ENCODE measurements around the gene ARID2. TPM values are rescaled to one million over a fixed set of nuclear protein-coding genes. Genes with fewer than 3 reads are reported as not detected.

Gene ARID2
- polyA plus RNA-seq, 1 donor from 2014 or later: 6.2 TPM

- Mint-ChIP-seq H3K36me3 (peaks cover 5% of the 10 kb centered on the region), H3K27ac (no peak overlapping the region), H3K4me1 (peaks cover 0 to 3% (median 2%) of the 10 kb centered on the region in 3 donors)
Observed at GRCh38 chr12:45934956-45935355, 205.4 kb downstream of the ARID2 start.

GRCh38 chr12:45938566-45938965, 209.1 kb downstream of the ARID2 start:
- no peak overlapping the region for H3K27ac Mint-ChIP-seq
- H3K36me3 Mint-ChIP-seq: peaks cover 13% of the 10 kb centered on the region
- H3K9me3 Mint-ChIP-seq: peaks cover 0 to 4% (median 0%) of the 10 kb centered on the region in 3 donors
- no peaks in the 10 kb centered on the region for H3K27me3 Mint-ChIP-seq
- peaks cover 4 to 7% (median 6%) of the 10 kb centered on the region in 3 donors for H3K4me1 Mint-ChIP-seq
- H3K4me3 Mint-ChIP-seq: no peak overlapping the region

More at GRCh38 chr12:45934956-45935355, 205.4 kb downstream of the ARID2 start:
- no peaks in the 10 kb centered on the region for H3K27me3 Mint-ChIP-seq
- no peaks in the 10 kb centered on the region for H3K9me3 Mint-ChIP-seq
- H3K4me3 Mint-ChIP-seq: no peak overlapping the region

GRCh38 chr12:45939759-45940158, 210.3 kb downstream of the ARID2 start:
- peaks cover 4 to 8% (median 7%) of the 10 kb centered on the region in 3 donors for H3K4me1 Mint-ChIP-seq
- H3K36me3 Mint-ChIP-seq: peaks cover 13% of the 10 kb centered on the region
- no peaks in the 10 kb centered on the region for H3K27me3 Mint-ChIP-seq
- peak overlapping the region in 1 of 3 donors; percentile 33 for H3K27ac Mint-ChIP-seq
- H3K4me3 Mint-ChIP-seq: no peak overlapping the region
- peaks cover 0 to 4% (median 0%) of the 10 kb centered on the region in 3 donors for H3K9me3 Mint-ChIP-seq

DNA sequence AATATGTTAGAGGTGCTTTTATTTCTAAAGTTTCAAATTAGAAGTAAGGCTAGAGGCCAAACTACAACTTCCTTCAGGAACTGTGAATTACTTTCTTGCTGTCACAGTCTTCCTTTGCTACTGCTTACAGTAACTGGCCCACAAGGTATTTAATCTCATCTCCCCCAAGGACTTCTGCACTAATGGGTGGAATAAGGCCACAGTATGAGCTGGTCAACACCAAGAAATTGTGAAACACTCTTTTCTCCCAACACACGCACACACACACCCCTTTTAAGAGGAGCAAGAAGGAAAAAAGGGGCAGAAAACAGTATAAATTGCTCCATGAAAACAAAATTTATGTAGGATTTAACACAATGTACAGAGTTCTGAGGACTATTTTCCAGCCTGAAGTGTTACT, 215.3 kb downstream of the ARID2 start:
- H3K36me3 Mint-ChIP-seq: peaks cover 14% of the 10 kb centered on the region
- H3K27ac Mint-ChIP-seq: peak overlapping the region in 2 of 3 donors; percentile 31 to 57
- no peaks in the 10 kb centered on the region for H3K27me3 Mint-ChIP-seq
- peaks cover 0 to 4% (median 0%) of the 10 kb centered on the region in 3 donors for H3K9me3 Mint-ChIP-seq
- H3K4me1 Mint-ChIP-seq: peaks cover 4 to 8% (median 5%) of the 10 kb centered on the region in 3 donors
- no peak overlapping the region for H3K4me3 Mint-ChIP-seq

DNA sequence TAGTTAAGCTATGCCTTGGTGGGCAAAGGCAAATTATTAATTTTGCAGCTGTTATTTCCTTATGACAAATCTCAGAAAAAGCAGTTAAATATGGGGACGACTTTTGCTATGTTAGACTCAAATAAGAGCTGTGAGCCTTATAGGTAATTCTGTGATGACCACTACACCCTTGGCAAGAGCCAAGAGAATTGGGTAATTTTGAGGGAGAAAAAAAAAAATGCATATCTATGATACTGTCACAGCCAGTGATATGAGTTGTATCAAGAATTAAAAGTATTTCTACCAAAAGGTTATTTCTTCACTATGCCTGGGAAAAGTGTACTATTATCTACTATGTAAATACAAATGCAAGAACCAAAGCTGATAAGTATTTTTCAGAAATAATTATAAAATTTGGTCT, 216.9 kb downstream of the ARID2 start:
- Mint-ChIP-seq H3K4me1 (peaks cover 4 to 9% (median 5%) of the 10 kb centered on the region in 3 donors), H3K27me3 (no peaks in the 10 kb centered on the region), H3K9me3 (peaks cover 0 to 3% (median 0%) of the 10 kb centered on the region in 3 donors), H3K36me3 (peaks cover 15% of the 10 kb centered on the region), H3K27ac (no peak overlapping the region), H3K4me3 (no peak overlapping the region)

GRCh38 chr12:45948546-45948945, 219.0 kb downstream of the ARID2 start:
- Mint-ChIP-seq H3K36me3 (peaks cover 7% of the 10 kb centered on the region), H3K27me3 (no peaks in the 10 kb centered on the region), H3K9me3 (no peaks in the 10 kb centered on the region), H3K4me3 (no peak overlapping the region), H3K27ac (no peak overlapping the region), H3K4me1 (peaks cover 0 to 5% (median 2%) of the 10 kb centered on the region in 3 donors)

Measured in IgD-negative memory B cell (primary cell).